ENCODE results near the gene PTPRCAP.

DNA sequence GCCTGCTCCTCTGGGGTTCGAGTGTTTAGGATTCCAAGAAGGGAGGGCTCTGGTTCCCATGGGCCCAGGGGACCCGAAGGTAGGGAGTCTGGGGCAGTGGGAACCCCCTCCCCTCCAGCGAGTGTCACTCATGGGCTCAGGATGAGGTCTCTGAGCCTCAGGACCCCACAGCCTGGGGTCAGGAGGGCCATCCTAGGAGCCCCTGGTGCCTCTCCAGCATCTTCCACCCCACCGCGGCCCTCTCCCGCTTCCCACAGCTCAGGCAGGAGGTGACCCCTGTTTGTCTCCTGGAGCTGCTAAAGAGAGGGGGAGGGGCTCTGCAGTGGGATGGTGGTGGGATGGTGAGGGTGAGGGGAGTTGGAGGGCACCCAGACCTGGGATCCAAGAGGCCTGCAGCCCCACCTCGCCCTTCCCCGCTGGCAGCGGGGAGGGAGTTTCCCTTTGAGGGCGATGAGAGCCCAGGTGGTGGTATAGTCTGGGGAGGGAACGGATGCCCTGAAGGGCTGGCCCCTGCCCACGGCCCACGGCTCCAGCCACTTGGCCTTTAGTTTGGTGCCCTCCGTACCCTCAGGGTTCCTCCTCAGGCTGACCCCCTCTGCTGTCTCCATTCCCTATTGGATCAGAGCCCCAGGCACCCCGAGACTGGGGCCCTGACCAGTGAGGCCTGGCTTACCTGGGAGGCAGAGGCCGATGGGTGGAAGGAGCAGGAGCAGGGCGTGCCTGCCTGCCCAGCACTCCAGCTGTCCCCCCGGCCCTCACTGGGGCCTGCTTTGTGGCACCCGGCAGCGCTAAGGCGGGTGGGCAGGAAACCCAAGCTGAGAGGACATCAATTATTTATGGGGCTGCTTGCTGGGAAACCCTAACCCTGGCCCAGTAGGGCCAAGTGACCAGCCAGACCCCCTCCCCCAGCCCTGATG, 16.6 kb upstream of the PTPRCAP start:
- no peak for TF ChIP-seq POLR2AphosphoS5 (IDR thresholded peaks at IDR 0.05; ENCODE audit: low read depth)
- no peak for TF ChIP-seq CTCF (IDR thresholded peaks at IDR 0.05; ENCODE audit: insufficient read depth, low read length)
- no peak for TF ChIP-seq REST (IDR thresholded peaks at IDR 0.05; ENCODE audit: insufficient replicate concordance, low read depth)
- no peak for TF ChIP-seq GABPA (IDR thresholded peaks at IDR 0.05; ENCODE audit: low read depth)
- no peak for TF ChIP-seq SPI1 (IDR thresholded peaks at IDR 0.05; ENCODE audit: borderline replicate concordance, low read depth)

Data from HL-60 (cell line).